GM12878 (cell line): Measurements from ENCODE around the gene DNMT3L. TPM values are rescaled to one million over a fixed set of nuclear protein-coding genes. Genes with fewer than 3 reads are reported as not detected.

ENCODE experiments used
- ATAC-seq: fragments of 200-7000 bp; cut with Tn5 transposase; 3 replicates; pipeline ENCODE4 v1.9.1; 2020; ENCODE audit warnings: mild to moderate bottlenecking, moderate library complexity
- BruUV-seq: library from RNA; stranded (reverse); fragments of 400-500 nt; replicated peaks from 2 replicates; lab custom pipeline; 2021; lab: Mats Ljungman, UMichigan
- CTCF ChIA-PET: fragments of 300-600 bp; sonication (Branson Sonifier 250); formaldehyde crosslinking; extraction: SDS; loops from one replicate; lab custom pipeline; 2021; ENCODE audit warnings: inconsistent platforms; lab: Yijun Ruan, JAX
- POLR2A ChIA-PET: fragments of 350-600 bp; formaldehyde crosslinking; extraction: SDS; loops from one replicate; lab custom pipeline; 2021; ENCODE audit warnings: inconsistent platforms; lab: Charles Lee
- RAD21 ChIA-PET: fragments of 300-600 bp; sonication (Branson Sonifier 250); formaldehyde crosslinking; loops from one replicate; lab custom pipeline; 2023; ENCODE audit warnings: antibody characterized with exemption; ENCODE audit not compliant: unreplicated experiment; lab: Charles Lee
- SMC1A ChIA-PET: fragments of 300-600 bp; sonication (Branson Sonifier 250); formaldehyde crosslinking; loops from one replicate; lab custom pipeline; 2023; ENCODE audit not compliant: unreplicated experiment, uncharacterized antibody; lab: Charles Lee
- DNase-seq: peaks from one replicate; pipeline ENCODE4 v3.0.0-alpha.2; 2011; ENCODE audit warnings: low read depth, low spot score
- FAIRE-seq: peaks from 3 replicates; lab custom pipeline; 2011; peaks lifted over from hg19 to GRCh38; lab: Jason Lieb, UNC
- H2AFZ ChIP-seq: 2 replicates; pipeline ENCODE4 v1.6.0; 2011; ENCODE audit warnings: low read depth, low read length, control low read depth; ENCODE audit not compliant: control insufficient read depth
- H3K27ac ChIP-seq: 2 replicates; pipeline ENCODE4 v1.5.1; 2011; ENCODE audit warnings: control low read depth; ENCODE audit not compliant: control insufficient read depth, insufficient read depth
- H3K27me3 ChIP-seq, 2 experiments: replicated peaks in 1 of 2; 2 replicates each; pipeline versions ENCODE4 v1.6.0 to v1.6.1; 2011; ENCODE audit warnings: low read length in 1 of 2; ENCODE audit not compliant: control insufficient read depth in 2 of 2, insufficient read depth in 2 of 2
- H3K36me3 ChIP-seq, 2 experiments: 2 replicates each; pipeline ENCODE4 v1.5.1; 2011; ENCODE audit warnings: low read length in 1 of 2; ENCODE audit not compliant: control insufficient read depth in 2 of 2, insufficient read depth in 2 of 2
- H3K4me1 ChIP-seq: 2 replicates; pipeline ENCODE4 v1.6.1; 2011; ENCODE audit warnings: mild to moderate bottlenecking, low read length, moderate library complexity, mixed read lengths; ENCODE audit not compliant: control insufficient read depth, insufficient read depth
- H3K4me2 ChIP-seq: 2 replicates; pipeline ENCODE4 v1.6.0; 2011; ENCODE audit warnings: control low read depth; ENCODE audit not compliant: control insufficient read depth, insufficient read depth
- H3K4me3 ChIP-seq: fragments of 200-600 bp; sonication (generic); 2 replicates; pipeline ENCODE4 v1.5.1; 2016
- H3K79me2 ChIP-seq: 2 replicates; pipeline ENCODE4 v1.6.0; 2011; ENCODE audit warnings: low read length; ENCODE audit not compliant: control insufficient read depth, insufficient read depth
- H3K9ac ChIP-seq: 2 replicates; pipeline ENCODE4 v1.8.0; 2011; ENCODE audit warnings: low read length, control low read depth, mixed read lengths; ENCODE audit not compliant: control insufficient read depth, insufficient read depth
- H3K9me3 ChIP-seq: replicated peaks from 3 replicates; pipeline ENCODE4 v1.5.1; 2011; ENCODE audit warnings: mild to moderate bottlenecking, low read length; ENCODE audit not compliant: control insufficient read depth, insufficient read depth
- H4K20me1 ChIP-seq: 2 replicates; pipeline ENCODE4 v1.6.0; 2011; ENCODE audit not compliant: control insufficient read depth, insufficient read depth
- MTA3 ChIP-seq: IDR thresholded peaks from 2 replicates; pipeline ENCODE4 v1.6.1; 2012; ENCODE audit warnings: low read length, inconsistent platforms, borderline replicate concordance
- WGBS: methylation state at CpG from one replicate; pipeline ENCODE4 v1.1.6; 2016; ENCODE audit warnings: low lambda C conversion rate; ENCODE audit not compliant: insufficient replicate concordance, insufficient coverage; ENCODE audit errors: missing lambda C conversion rate; 5-methylcytosine and 5-hydroxymethylcytosine counted together
- in situ Hi-C: fragments of 300-500 bp; cut with MboI; formaldehyde crosslinking; loops from 9 replicates; pipeline ENCODE4 v1.14.3; 2018; ENCODE audit warnings: mixed read lengths
- intact Hi-C: fragments of 100-400 bp; cut with micrococcal nuclease; formaldehyde crosslinking; loops from one replicate; pipeline ENCODE4 v1.14.2; 2022; ENCODE audit not compliant: unreplicated experiment
- polyA plus RNA-seq, 11 experiments: library from polyadenylated mRNA; depleted of rRNA in 4 of 11; unstranded in 6 of 11; stranded (reverse) in 5 of 11; fragments of >200 nt; fragmentation: Nextera tagmentation in 4 of 11; fragmentation: Illumina TruSeq in 1 of 11; extraction: Ambion mirVana in 4 of 11; extraction: Trizol in 1 of 11; gene quantifications; 1 replicate in 1 of 11; 2 replicates in 10 of 11; pipeline versions ENCODE4 v1.2.1 to v1.2.3, GENCODE V29; 2011 to 2016; ENCODE audit warnings: inconsistent platforms in 2 of 11, missing spikeins in 2 of 11, low read depth in 1 of 11
- total RNA-seq, 4 experiments: library from RNA; depleted of rRNA in 3 of 4; stranded (reverse); fragments of >200 nt in 3 of 4; fragmentation: Illumina TruSeq in 1 of 4; extraction: Trizol in 1 of 4; gene quantifications; 2 replicates each; pipeline versions ENCODE4 v1.2.1 to v1.2.3, GENCODE V29; 2013 to 2021
- TF ChIP-seq, protein P1 (sequence below): fragments of 450-650 bp; formaldehyde crosslinking; IDR thresholded peaks from 2 replicates; pipeline ENCODE4 v1.5.0; 2022; ENCODE audit warnings: mild to moderate bottlenecking, missing genetic modification characterization

The DNMT3L gene
- total and polyA plus RNA-seq, 10 of the 15 experiments (the other 5 are each of a cell fraction or from before 2014, with no cell fraction given): not detected

DNA sequence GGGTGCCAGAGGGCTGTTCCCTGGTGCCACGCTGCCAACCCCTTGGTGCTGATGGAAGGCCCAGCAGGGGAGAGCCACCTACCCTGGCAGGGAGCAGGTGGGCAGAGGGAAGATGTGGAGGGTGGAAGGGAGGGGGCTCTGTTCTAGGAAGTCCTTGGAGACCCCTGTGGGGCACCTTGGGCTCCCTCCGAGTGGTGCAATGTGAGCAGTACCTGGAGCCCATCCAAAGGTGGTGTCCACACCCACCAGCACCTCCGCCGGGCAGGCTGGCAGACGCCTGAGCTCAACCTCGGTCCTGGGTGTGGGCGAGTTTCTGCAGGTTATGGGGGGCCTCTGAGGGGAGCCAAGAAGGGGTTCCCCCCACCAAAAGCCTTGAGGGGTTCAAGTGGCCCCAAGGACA is 11.3 kb upstream of the DNMT3L start:
- Histone ChIP-seq H3K9me3 (no peaks in the 10 kb centered on the region), H3K27me3 (no peaks in the 10 kb centered on the region), H3K4me3 (no peak overlapping the region), H3K27ac (no peak overlapping the region), H3K4me1 (no peaks in the 10 kb centered on the region), H3K4me2 (no peak overlapping the region), H4K20me1 (no peaks in the 10 kb centered on the region), H3K9ac (no peak overlapping the region), H3K36me3 (no peaks in the 10 kb centered on the region), H3K79me2 (no peaks in the 10 kb centered on the region), H2AFZ (no peak overlapping the region)
- ChIA-PET CTCF (no interaction called here), POLR2A (no interaction called here), SMC1A (no interaction called here), RAD21 (no interaction called here)
- in situ Hi-C loops (no loop called here), intact Hi-C loops (no loop called here)
- TF ChIP-seq, protein P1, sequence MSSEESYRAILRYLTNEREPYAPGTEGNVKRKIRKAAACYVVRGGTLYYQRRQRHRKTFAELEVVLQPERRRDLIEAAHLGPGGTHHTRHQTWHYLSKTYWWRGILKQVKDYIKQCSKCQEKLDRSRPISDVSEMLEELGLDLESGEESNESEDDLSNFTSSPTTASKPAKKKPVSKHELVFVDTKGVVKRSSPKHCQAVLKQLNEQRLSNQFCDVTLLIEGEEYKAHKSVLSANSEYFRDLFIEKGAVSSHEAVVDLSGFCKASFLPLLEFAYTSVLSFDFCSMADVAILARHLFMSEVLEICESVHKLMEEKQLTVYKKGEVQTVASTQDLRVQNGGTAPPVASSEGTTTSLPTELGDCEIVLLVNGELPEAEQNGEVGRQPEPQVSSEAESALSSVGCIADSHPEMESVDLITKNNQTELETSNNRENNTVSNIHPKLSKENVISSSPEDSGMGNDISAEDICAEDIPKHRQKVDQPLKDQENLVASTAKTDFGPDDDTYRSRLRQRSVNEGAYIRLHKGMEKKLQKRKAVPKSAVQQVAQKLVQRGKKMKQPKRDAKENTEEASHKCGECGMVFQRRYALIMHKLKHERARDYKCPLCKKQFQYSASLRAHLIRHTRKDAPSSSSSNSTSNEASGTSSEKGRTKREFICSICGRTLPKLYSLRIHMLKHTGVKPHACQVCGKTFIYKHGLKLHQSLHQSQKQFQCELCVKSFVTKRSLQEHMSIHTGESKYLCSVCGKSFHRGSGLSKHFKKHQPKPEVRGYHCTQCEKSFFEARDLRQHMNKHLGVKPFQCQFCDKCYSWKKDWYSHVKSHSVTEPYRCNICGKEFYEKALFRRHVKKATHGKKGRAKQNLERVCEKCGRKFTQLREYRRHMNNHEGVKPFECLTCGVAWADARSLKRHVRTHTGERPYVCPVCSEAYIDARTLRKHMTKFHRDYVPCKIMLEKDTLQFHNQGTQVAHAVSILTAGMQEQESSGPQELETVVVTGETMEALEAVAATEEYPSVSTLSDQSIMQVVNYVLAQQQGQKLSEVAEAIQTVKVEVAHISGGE (CRISPR knock-in tag): no peak
- ATAC-seq (no peak), DNase-seq (no peak), FAIRE-seq (no peak)
- no TSS peak for BruUV-seq
- WGBS: 25% methylated on average over 7 of the region's 7 CpGs

DNA sequence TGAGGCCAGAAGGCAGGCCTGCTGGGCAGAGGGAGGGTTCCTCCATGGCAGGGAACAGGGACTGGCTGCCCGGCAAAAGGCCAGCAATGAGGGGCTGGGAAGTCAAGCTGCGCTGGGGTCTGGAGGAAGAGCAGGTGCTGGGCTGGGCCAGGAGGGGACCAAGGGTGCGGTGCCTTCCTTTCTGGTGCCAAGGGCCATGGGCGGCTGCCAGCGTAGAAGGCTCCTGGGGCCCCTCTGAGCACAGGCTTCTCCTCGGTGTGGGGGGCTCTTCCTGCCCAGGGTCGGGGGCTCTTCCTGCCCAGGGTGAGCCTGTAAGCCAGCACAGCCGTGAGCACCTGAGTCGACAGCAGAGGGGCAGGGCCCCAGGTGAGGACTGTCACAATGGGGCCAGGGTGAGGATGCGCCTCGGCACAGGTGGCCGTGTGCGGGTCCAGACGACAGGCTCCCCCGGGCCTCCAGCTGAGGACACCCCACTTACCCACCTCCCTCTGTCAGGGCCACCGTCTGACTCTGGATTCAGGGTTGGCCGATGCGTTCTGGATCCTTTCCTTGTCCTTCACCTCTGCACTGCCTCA is 10.7 kb upstream of the DNMT3L start:
- Histone ChIP-seq H3K9me3 (no peaks in the 10 kb centered on the region), H3K27ac (no peak overlapping the region), H3K9ac (no peak overlapping the region), H3K27me3 (no peaks in the 10 kb centered on the region), H4K20me1 (no peaks in the 10 kb centered on the region), H3K4me3 (no peak overlapping the region), H3K79me2 (no peaks in the 10 kb centered on the region), H2AFZ (no peak overlapping the region), H3K4me2 (no peak overlapping the region), H3K4me1 (no peaks in the 10 kb centered on the region), H3K36me3 (no peaks in the 10 kb centered on the region)
- RAD21 ChIA-PET: no interaction called here
- FAIRE-seq: no peak
- TF ChIP-seq MTA3: no peak
- SMC1A ChIA-PET: no interaction called here
- CTCF ChIA-PET: no interaction called here
- in situ Hi-C loops: no loop called here
- intact Hi-C loops: no loop called here
- ATAC-seq: no peak
- no peak for DNase-seq
- WGBS: 58% methylated on average over 18 of the region's 18 CpGs
- POLR2A ChIA-PET: no interaction called here
- no TSS peak for BruUV-seq
